CMK (cell line): ENCODE data around the gene OR10AG1.

Experiments used
- DNase-seq: peaks from one replicate; pipeline ENCODE4 v3.0.0-alpha.2; 2010; ENCODE audit warnings: low read depth

The OR10AG1 gene, protein sequence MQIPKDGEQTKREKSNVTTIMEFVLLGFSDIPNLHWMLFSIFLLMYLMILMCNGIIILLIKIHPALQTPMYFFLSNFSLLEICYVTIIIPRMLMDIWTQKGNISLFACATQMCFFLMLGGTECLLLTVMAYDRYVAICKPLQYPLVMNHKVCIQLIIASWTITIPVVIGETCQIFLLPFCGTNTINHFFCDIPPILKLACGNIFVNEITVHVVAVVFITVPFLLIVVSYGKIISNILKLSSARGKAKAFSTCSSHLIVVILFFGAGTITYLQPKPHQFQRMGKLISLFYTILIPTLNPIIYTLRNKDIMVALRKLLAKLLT

DNA sequence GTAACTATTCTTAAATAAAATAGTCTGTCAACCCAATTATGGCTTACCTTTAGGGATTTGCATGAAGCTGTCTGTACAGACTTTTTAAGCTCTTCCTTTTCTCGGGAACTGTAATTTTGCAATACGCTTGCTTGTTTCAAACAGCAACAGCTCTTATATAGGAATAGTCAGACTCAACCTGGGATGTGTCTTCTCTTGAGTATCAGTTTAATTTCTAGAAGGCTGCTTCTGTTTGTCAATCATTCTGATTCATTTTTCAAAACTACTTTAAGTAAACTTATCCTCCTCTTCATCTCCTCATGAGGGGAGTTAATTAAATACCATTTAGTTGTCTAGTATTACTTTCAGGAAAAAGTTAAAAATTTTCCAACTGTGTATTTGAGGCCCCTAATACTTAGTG, at the start of gene OR10AG1:
OR10AG1 (minus strand) TSS at position 101 of the 400 bp plus-strand sequence; CDS start at position 63, 38 bp downstream.
- no peak for DNase-seq

DNA sequence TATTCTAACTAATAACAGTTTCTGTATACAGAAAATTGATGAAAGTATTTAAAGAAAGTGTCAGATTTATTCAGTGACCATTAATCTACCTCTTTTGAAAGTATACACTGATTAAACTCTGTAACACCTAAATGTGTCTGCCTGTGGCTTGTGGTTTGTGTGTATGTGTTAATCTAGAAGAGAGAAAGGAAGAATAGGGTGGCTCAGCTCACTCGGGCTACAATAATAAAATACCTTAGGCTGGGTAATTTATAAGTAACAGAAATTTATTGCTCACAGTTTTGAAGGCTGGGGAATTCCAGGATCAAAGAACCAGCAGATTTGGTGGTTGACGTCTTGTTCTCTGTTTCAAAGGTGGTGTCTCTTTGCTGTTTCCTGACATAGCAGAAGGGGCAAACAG, 44.1 kb upstream of the OR10AG1 start:
- DNase-seq = no peak

DNA sequence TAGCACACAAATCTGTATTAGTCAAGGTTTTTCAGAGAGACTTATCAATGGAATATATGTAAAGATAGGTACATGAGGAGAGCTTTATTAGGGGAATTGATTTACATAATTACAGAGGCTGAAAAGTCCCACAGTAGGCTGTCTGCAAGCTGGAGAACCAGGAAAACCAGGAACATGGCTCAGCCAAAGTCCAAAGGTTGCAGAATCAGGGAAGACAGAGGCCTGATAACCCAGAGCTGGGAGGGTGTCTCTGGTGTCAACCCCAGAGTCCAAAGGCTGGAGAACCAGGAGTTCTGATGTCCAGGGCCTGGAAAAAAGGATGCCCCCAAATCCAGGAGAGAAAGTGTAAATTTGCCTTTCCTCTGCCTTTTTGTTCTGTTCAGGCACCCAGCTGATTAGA, 41.0 kb upstream of the OR10AG1 start:
- no peak for DNase-seq

DNA sequence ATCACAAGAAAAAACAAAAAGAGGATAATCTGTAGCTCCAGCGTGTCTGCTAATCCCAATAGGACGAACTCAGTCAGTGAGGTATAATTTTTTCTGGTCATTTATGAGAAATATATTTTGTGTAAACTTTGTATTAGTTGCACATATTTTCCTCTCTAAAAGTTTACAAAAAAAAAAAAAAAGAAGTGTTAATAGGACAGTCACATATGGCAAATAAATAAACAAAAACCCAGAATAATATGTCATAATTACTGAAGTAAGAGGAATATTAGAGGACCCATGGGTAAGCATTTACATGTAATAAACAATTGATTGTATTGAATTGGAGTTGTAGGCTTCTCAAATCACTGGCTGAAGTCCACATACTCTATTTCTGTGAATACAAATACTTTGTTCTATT, 24.8 kb upstream of the OR10AG1 start, which contains the start of gene OR5F1:
OR5F1 (minus strand) TSS at position 101 of the 400 bp plus-strand sequence; CDS start at position 101, 0 bp downstream.
- DNase-seq = no peak

DNA sequence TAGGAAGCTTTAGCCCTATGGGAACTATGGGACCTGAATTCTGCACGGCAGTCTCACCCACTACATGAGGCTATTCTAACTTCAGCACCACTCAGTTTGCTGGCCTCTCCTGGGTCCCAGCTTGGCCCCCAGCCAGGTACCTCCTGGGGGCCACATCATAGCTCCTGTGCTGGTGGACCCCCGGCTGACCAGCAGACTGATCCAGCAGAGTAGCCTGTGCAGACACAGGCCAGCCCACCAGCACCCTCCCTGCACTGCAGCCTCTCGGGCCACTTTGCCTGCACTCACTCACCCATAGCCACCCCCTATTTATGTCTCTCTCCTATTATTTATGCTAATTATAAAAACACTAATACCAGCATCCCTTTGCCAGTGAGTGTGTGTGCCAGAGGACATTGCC, 1.2 kb upstream of the OR10AG1 start:
- DNase-seq = no peak

DNA sequence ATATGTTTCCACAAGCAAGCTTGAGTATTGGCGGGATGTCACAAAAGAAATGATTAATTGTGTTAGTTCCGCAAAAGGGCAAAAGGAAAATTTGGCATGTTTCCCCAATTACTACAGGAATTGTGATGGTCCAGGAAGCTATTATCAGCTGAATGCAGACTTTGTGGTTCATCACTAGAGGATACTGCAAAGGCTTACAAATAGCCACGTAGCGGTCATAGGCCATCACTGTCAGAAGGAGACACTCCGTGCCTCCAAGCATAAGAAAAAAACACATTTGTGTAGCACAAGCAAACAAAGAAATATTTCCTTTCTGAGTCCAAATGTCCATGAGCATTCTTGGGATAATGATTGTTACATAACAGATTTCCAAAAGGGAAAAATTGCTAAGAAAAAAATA, 1.8 kb downstream of the OR10AG1 start:
- peak; percentile 24 for DNase-seq

DNA sequence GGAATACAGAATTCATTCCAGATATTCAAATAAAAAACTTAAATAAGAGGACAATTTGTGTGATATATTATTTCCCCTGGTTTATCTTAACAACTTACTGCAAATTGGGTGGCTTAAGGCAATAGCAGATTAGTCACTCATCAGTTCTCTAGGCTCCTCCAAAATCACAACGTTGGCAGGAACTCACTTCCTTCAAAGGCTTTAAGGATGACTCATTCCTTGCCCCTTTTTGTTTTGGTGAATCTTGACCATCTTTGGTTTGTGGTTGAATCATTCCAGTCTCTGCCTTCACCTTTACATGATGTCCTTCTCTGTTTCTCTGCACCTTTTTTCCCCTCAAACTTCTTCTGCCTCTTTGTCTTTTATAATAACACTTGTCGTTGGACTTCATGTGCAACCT, 3.4 kb downstream of the OR10AG1 start:
- no peak for DNase-seq

DNA sequence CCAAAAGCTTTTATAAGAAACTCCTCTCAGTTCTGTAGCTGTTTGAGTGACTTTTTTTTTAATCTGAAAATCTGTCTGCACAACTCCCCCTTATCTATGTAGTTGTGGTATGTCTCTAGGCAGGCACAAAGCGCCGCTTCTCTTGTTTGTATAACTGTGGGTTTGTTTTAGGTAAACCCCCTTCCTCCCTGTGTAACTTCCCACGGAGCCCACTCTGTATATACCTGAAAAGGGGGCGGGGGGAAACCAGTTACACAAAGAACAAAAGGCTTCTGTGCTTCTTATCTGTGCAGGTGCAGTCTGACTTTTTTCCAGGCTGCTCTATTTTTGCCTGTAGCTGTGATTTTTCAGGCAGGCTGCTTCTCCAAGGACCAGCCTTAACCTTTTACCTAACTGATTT, 13.2 kb downstream of the OR10AG1 start:
- DNase-seq = no peak

DNA sequence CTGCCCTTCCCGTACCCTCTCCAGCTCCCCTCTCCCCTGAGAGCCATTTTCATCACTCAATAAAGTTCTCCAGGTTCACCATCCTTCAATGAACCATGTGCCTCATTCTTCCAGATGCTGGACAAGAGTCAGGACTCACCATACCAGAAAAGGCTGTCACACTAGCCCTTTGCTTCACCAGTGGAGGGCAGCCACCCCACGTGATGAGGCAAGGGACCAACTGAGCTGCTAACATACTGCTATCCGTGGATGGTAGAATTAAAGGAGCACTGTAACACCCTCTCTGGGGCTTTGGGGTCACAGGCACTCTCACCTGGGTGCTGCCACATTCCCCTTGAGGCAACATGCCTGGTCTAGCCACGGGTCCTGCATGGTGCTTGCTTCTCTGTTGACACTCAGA, 20.4 kb downstream of the OR10AG1 start:
- DNase-seq = no peak

DNA sequence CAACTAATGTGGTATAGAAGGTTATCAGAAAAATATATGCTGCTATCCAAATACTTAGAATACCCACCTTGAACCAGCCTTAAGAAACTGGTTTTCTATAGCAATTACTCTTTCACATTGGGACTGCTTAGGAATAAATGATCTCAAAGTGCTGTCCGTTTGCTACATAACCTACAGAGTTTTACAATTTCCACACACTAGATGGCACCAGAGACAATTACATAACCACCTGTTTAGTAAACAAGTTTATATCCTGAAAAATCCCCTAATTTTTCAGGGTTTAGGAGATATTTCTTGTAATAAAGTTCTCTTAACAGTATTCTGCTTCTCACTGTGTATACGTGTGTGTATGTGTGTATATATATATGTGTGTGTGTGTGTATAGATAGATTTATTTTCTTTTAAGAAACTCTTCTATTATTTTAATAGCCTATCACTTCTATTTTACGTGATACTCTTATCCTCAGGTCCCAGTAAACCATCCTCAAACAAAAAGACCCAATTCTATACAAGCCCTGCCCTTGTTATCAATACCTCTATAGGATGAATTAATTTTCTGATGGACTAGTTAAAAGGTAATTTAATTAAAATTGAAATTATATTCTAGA, 26.9 kb downstream of the OR10AG1 start:
- DNase-seq = no peak

DNA sequence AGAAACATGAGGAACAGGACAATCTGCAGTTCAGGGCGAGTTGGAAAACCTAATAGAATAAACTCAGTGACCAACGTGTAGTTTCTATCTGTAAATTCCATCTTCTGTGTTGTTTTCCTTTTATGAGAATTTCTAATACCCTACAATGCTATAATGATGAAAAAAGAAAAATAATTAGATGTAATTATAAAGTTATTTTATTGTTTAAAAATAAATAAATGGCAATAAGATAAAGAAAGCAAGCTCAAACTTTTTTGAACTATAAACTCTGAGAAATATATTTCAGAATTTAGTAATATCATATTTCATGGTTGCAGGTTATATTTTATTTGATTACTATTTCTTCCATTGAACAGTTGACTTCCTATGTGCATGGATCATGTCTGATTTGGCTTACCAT, 33.4 kb downstream of the OR10AG1 start, which contains the start of gene OR5I1:
OR5I1 (minus strand) TSS at position 101 of the 400 bp plus-strand sequence; CDS start at position 101, 0 bp downstream.
- DNase-seq = no peak

DNA sequence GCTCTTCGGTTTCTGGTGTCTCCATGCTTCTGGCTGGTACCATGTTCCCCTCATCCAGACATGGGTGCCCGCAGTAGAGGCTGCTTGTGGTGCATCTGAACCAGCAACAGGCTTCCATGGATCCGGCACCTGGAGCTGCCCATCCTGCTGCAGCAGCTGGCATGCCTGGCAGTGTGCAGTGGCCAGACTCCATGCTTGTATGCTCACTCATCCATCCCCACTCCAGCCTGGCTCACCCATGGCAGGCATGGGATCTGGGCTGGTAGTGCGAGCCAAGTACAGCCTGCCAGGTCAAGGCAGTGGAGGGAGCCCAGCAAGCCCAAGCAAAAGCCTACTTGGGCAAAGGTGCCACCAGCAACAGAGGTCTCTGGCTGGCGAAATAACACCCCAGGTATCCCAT, 49.2 kb downstream of the OR10AG1 start:
- DNase-seq = no peak
